HG02973 (cell line): ENCODE results near the gene KCMF1.

Experiments
- ATAC-seq: cut with Tn5 transposase; IDR thresholded peaks from one replicate; pipeline ENCODE4 v1.9.1; 2021; ENCODE audit warnings: moderate library complexity; ENCODE audit not compliant: unreplicated experiment

The KCMF1 gene

GRCh38 chr2:84956334-84957297 is 14.3 kb upstream of the KCMF1 start:
- no peak for ATAC-seq

- no peak for ATAC-seq
These were observed 13.2 kb upstream of the KCMF1 start for GRCh38 chr2:84957771-84958134.

GRCh38 chr2:84958135-84959059 is 12.6 kb upstream of the KCMF1 start:
- no peak for ATAC-seq

GRCh38 chr2:84959095-84959565 is 11.8 kb upstream of the KCMF1 start:
- no peak for ATAC-seq

- ATAC-seq: no peak
These were observed 11.1 kb upstream of the KCMF1 start for GRCh38 chr2:84959566-84960506.

GRCh38 chr2:84962917-84963316 is 8.0 kb upstream of the KCMF1 start:
- no peak for ATAC-seq

GRCh38 chr2:84963323-84963691 is 7.7 kb upstream of the KCMF1 start:
- no peak for ATAC-seq

- ATAC-seq: no peak
These were observed 7.1 kb upstream of the KCMF1 start for GRCh38 chr2:84963692-84964405.

- ATAC-seq: no peak
These were observed 6.4 kb upstream of the KCMF1 start for GRCh38 chr2:84964406-84965191.

GRCh38 chr2:84965192-84965516 is 5.8 kb upstream of the KCMF1 start:
- ATAC-seq: no peak

- no peak for ATAC-seq
These were observed 5.1 kb upstream of the KCMF1 start for GRCh38 chr2:84965827-84966226.

- ATAC-seq: no peak
These were observed 4.2 kb upstream of the KCMF1 start for GRCh38 chr2:84966731-84967130.

- no peak for ATAC-seq
These were observed 1.3 kb upstream of the KCMF1 start for GRCh38 chr2:84969511-84970209.

- peak; percentile 38 for ATAC-seq
These were observed 622 bp upstream of the KCMF1 start for GRCh38 chr2:84970210-84970867.

- ATAC-seq: peak; percentile 33
These were observed 697 bp downstream of the KCMF1 start for GRCh38 chr2:84971510-84972206.

GRCh38 chr2:84972207-84972783 is 1.3 kb downstream of the KCMF1 start:
- ATAC-seq: no peak

GRCh38 chr2:84972932-84973331 is 2.0 kb downstream of the KCMF1 start:
- ATAC-seq: no peak
